HS-27A (cell line): ENCODE results near the gene AGRP.

Source experiments
- DNase-seq: peaks from one replicate; pipeline ENCODE4 v3.0.0-alpha.2; 2012; ENCODE audit warnings: low read depth, missing footprints

AGRP gene

GRCh38 chr16:67445441-67445912 lies 37.9 kb downstream of the AGRP start:
- no peak for DNase-seq

GRCh38 chr16:67445126-67445426 lies 38.3 kb downstream of the AGRP start:
- DNase-seq, result no peak

- no peak for DNase-seq
These were observed 38.9 kb downstream of the AGRP start for GRCh38 chr16:67444259-67445125.

- no peak for DNase-seq
These were observed 40.1 kb downstream of the AGRP start for GRCh38 chr16:67443265-67443664.

GRCh38 chr16:67442581-67443255 lies 40.6 kb downstream of the AGRP start:
- no peak for DNase-seq

- no peak for DNase-seq
These were observed 41.4 kb downstream of the AGRP start for GRCh38 chr16:67441907-67442306.

- DNase-seq, result no peak
These were observed 42.0 kb downstream of the AGRP start for GRCh38 chr16:67441271-67441753.

- no peak for DNase-seq
These were observed 44.4 kb downstream of the AGRP start for GRCh38 chr16:67438824-67439393.

GRCh38 chr16:67438098-67438791 lies 45.1 kb downstream of the AGRP start:
- DNase-seq, result no peak

GRCh38 chr16:67437513-67437912 lies 45.8 kb downstream of the AGRP start:
- DNase-seq, result no peak

- DNase-seq, result no peak
These were observed 46.6 kb downstream of the AGRP start for GRCh38 chr16:67436640-67437193.

- no peak for DNase-seq
These were observed 47.6 kb downstream of the AGRP start for GRCh38 chr16:67435758-67436164.

GRCh38 chr16:67433131-67433719 lies 50.1 kb downstream of the AGRP start:
- no peak for DNase-seq
